Neural cell (in vitro differentiated cells): ENCODE data around the gene MSL2. TPM values are rescaled to one million over a fixed set of nuclear protein-coding genes. Genes with fewer than 3 reads are reported as not detected.
"Not testable (repeated sequence)": the region's sequence is repeated elsewhere in the genome, so short reads cannot be mapped to it uniquely, and the experiment has no call there.

Experiments used
- H2AFZ ChIP-seq: fragments of 200-600, 300-800 bp; sonication (generic), shearing (Covaris generic); 2 replicates; pipeline ENCODE4 v1.6.0; 2014; ENCODE audit warnings: low read depth, mild to moderate bottlenecking, antibody characterized with exemption, low read length, moderate library complexity
- H3F3A ChIP-seq: fragments of 200-600 bp; shearing (Covaris generic); 2 replicates; pipeline ENCODE4 v1.6.1; 2016; ENCODE audit warnings: mild to moderate bottlenecking, moderate library complexity, mixed read lengths, antibody characterized with exemption, low read length; ENCODE audit not compliant: insufficient read depth, poor library complexity, severe bottlenecking
- H3K27ac ChIP-seq: fragments of 200-600, 300-800 bp; sonication (generic), shearing (Covaris generic); 2 replicates; pipeline ENCODE4 v1.5.1; 2014; ENCODE audit warnings: mild to moderate bottlenecking, low read length, moderate library complexity
- H3K27me3 ChIP-seq: fragments of 300-800, 200-600 bp; sonication (generic), shearing (Covaris generic); 2 replicates; pipeline ENCODE4 v1.6.0; 2014; ENCODE audit warnings: mild to moderate bottlenecking, low read depth, low read length, moderate library complexity; ENCODE audit not compliant: insufficient read depth
- H3K36me3 ChIP-seq: fragments of 300-800, 200-600 bp; sonication (generic), shearing (Covaris generic); 2 replicates; pipeline ENCODE4 v1.5.1; 2014; ENCODE audit warnings: mild to moderate bottlenecking, antibody characterized with exemption, low read length, moderate library complexity; ENCODE audit not compliant: insufficient read depth
- H3K4me2 ChIP-seq: fragments of 300-800, 200-600 bp; sonication (generic), shearing (Covaris generic); 2 replicates; pipeline ENCODE4 v1.6.0; 2014; ENCODE audit warnings: mild to moderate bottlenecking, low read length
- H3K4me3 ChIP-seq: fragments of 300-800, 200-600 bp; sonication (generic), shearing (Covaris generic); 2 replicates; pipeline ENCODE4 v1.5.1; 2014; ENCODE audit warnings: mild to moderate bottlenecking, low read length, moderate library complexity
- H3K79me2 ChIP-seq: fragments of 200-600 bp; shearing (Covaris generic); replicated peaks from 2 replicates; pipeline ENCODE4 v1.6.0; 2014; ENCODE audit warnings: mild to moderate bottlenecking, low read length, moderate library complexity; ENCODE audit not compliant: insufficient read depth
- H3K9ac ChIP-seq: fragments of 300-800, 200-600 bp; sonication (generic), shearing (Covaris generic); 2 replicates; pipeline ENCODE4 v1.6.1; 2016; ENCODE audit warnings: mild to moderate bottlenecking, low read length, mixed read lengths
- H3K9me2 ChIP-seq: fragments of 200-600 bp; shearing (Covaris generic); 2 replicates; pipeline ENCODE4 v1.6.1; 2016; ENCODE audit warnings: mild to moderate bottlenecking, low read length, mixed read lengths; ENCODE audit not compliant: insufficient read depth
- H3K9me3 ChIP-seq: fragments of 200-600, 300-800 bp; sonication (generic), shearing (Covaris generic); 2 replicates; pipeline ENCODE4 v1.6.1; 2016; ENCODE audit warnings: mild to moderate bottlenecking, mixed run types, low read length, moderate library complexity, mixed read lengths
- H4K20me1 ChIP-seq: fragments of 200-600 bp; shearing (Covaris generic); 2 replicates; pipeline ENCODE4 v1.6.1; 2016; ENCODE audit warnings: mild to moderate bottlenecking, mixed run types; ENCODE audit not compliant: insufficient read depth
- EP300 ChIP-seq: fragments of 450-650 bp; conservative IDR thresholded peaks from 2 replicates; pipeline ENCODE4 v1.6.1; 2014; ENCODE audit warnings: antibody characterized with exemption, mild to moderate bottlenecking, moderate library complexity; ENCODE audit not compliant: poor library complexity, severe bottlenecking
- EZH2 ChIP-seq: fragments of 200-600, 300-800 bp; shearing (Covaris generic), sonication (generic); IDR thresholded peaks from 2 replicates; pipeline ENCODE4 v1.6.1; 2014; ENCODE audit warnings: antibody characterized with exemption, low read length, borderline replicate concordance, mild to moderate bottlenecking; ENCODE audit not compliant: insufficient read depth, poor library complexity, severe bottlenecking
- MXI1 ChIP-seq: fragments of 450-650 bp; conservative IDR thresholded peaks from 2 replicates; pipeline ENCODE4 v1.6.1; 2014; ENCODE audit warnings: antibody characterized with exemption, mild to moderate bottlenecking; ENCODE audit not compliant: poor library complexity, severe bottlenecking
- POLR2AphosphoS5 ChIP-seq: IDR thresholded peaks from 2 replicates; pipeline ENCODE4 v1.6.1; 2012
- RAD21 ChIP-seq: fragments of 450-650 bp; conservative IDR thresholded peaks from 2 replicates; pipeline ENCODE4 v1.6.1; 2014; ENCODE audit warnings: antibody characterized with exemption, mild to moderate bottlenecking, moderate library complexity
- SMC3 ChIP-seq: fragments of 450-650 bp; conservative IDR thresholded peaks from 2 replicates; pipeline ENCODE4 v1.6.1; 2014; ENCODE audit warnings: antibody characterized with exemption, mild to moderate bottlenecking, moderate library complexity; ENCODE audit not compliant: poor library complexity
- TAF1 ChIP-seq: IDR thresholded peaks from 2 replicates; pipeline ENCODE4 v1.6.1; 2012; ENCODE audit warnings: low read depth
- polyA plus RNA-seq: library from polyadenylated mRNA; depleted of rRNA; stranded (reverse); fragments of >200 nt; gene quantifications from 2 replicates; pipeline ENCODE4 v1.2.3, GENCODE V29; 2014
- TF ChIP-seq, protein P1 (sequence below): IDR thresholded peaks from 2 replicates; pipeline ENCODE4 v1.6.1; 2012; ENCODE audit warnings: borderline replicate concordance
- TF ChIP-seq, protein P2 (sequence below): fragments of 450-650 bp; IDR thresholded peaks from 2 replicates; pipeline ENCODE4 v1.5.1; 2014; ENCODE audit warnings: antibody characterized with exemption, mild to moderate bottlenecking, moderate library complexity; ENCODE audit not compliant: poor library complexity, severe bottlenecking

Gene MSL2
- polyA plus RNA-seq, 1 donor from 2014 or later, result 12.8 TPM

DNA sequence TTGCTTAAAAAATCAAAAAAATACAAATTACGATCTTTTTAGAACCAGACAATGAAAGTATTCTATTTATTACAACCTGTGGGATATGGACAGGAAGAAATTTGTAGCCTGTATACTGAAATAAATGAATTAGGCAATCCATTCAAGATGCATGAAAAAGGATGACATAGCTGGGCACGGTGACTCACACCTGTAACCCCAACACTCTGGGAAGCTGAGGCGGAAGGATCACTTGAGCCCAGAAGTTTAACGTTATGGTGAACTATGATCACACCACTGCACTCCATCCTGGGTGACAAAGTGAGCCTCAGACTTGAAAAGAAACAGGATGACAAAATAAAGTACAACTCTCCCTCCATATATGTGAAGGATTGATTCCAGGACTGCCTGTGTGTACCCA lies 74.1 kb downstream of the MSL2 start:
- H4K20me1 ChIP-seq, result no peaks in the 10 kb centered on the region
- no peak overlapping the region for H3K4me2 ChIP-seq
- H3K9ac ChIP-seq, result no peak overlapping the region
- no peak overlapping the region for H3K4me3 ChIP-seq
- no peaks in the 10 kb centered on the region for H3K27me3 ChIP-seq
- no peak overlapping the region for H3K27ac ChIP-seq
- no peaks in the 10 kb centered on the region for H3F3A ChIP-seq
- TF ChIP-seq MXI1, result no peak
- no peak for TF ChIP-seq EZH2
- TF ChIP-seq TAF1, result no peak
- TF ChIP-seq, protein P1, sequence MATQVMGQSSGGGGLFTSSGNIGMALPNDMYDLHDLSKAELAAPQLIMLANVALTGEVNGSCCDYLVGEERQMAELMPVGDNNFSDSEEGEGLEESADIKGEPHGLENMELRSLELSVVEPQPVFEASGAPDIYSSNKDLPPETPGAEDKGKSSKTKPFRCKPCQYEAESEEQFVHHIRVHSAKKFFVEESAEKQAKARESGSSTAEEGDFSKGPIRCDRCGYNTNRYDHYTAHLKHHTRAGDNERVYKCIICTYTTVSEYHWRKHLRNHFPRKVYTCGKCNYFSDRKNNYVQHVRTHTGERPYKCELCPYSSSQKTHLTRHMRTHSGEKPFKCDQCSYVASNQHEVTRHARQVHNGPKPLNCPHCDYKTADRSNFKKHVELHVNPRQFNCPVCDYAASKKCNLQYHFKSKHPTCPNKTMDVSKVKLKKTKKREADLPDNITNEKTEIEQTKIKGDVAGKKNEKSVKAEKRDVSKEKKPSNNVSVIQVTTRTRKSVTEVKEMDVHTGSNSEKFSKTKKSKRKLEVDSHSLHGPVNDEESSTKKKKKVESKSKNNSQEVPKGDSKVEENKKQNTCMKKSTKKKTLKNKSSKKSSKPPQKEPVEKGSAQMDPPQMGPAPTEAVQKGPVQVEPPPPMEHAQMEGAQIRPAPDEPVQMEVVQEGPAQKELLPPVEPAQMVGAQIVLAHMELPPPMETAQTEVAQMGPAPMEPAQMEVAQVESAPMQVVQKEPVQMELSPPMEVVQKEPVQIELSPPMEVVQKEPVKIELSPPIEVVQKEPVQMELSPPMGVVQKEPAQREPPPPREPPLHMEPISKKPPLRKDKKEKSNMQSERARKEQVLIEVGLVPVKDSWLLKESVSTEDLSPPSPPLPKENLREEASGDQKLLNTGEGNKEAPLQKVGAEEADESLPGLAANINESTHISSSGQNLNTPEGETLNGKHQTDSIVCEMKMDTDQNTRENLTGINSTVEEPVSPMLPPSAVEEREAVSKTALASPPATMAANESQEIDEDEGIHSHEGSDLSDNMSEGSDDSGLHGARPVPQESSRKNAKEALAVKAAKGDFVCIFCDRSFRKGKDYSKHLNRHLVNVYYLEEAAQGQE, result no peak
- TF ChIP-seq, protein P2, sequence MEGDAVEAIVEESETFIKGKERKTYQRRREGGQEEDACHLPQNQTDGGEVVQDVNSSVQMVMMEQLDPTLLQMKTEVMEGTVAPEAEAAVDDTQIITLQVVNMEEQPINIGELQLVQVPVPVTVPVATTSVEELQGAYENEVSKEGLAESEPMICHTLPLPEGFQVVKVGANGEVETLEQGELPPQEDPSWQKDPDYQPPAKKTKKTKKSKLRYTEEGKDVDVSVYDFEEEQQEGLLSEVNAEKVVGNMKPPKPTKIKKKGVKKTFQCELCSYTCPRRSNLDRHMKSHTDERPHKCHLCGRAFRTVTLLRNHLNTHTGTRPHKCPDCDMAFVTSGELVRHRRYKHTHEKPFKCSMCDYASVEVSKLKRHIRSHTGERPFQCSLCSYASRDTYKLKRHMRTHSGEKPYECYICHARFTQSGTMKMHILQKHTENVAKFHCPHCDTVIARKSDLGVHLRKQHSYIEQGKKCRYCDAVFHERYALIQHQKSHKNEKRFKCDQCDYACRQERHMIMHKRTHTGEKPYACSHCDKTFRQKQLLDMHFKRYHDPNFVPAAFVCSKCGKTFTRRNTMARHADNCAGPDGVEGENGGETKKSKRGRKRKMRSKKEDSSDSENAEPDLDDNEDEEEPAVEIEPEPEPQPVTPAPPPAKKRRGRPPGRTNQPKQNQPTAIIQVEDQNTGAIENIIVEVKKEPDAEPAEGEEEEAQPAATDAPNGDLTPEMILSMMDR, result no peak
- no peak for TF ChIP-seq RAD21
- TF ChIP-seq POLR2AphosphoS5, result no peak
- TF ChIP-seq EP300, result no peak
- TF ChIP-seq SMC3, result no peak
- no peak overlapping the region for H2AFZ ChIP-seq
- H3K9me2 ChIP-seq, result no peaks in the 10 kb centered on the region
- H3K79me2 ChIP-seq, result no peaks in the 10 kb centered on the region
- peaks cover 5% of the 10 kb centered on the region for H3K36me3 ChIP-seq
- H3K9me3 ChIP-seq, result no peaks in the 10 kb centered on the region

DNA sequence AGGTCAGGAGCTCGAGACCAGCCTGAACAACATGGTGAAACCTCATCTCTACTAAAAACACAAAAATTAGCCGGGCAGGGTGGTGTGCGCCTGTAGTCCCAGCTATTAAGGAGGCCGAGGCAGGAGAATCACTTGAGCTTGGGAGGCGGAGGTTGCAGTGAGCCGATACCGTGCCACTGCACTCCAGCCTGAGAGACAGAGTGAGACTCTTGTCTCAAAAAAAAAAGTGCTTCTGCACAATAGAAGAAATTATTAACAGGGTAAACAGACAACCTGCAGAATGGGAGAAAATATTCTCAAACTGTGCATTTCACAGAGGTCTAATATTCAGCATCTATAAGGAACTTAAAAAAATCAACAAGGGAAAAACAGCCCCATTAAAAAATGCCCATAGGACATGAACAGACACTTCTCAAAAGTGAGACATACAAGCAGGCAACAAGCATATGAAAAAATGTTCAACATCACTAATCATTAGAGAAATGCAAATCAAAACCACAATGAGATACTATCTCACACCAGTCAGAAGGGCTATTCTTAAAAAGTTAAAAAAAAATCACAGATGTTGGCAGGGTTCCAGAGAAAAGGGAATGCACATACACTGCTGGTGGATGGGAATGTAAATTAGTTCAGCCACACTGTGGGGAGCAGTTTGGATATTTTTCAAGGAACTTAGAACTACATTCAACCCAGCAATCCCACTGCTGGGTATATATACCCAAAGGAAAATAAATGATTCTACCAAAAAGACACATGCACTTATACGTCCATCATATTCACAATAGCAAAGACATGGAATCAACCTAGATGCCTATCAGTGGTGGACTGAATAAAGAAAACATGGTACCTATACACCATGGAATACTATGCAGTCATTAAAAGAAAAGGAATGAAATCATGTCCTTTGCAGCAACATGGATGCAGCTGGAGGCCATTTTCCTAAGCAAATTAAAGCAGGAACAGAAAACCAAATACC lies 75.5 kb downstream of the MSL2 start:
- H4K20me1 ChIP-seq, result no peaks in the 10 kb centered on the region
- no peaks in the 10 kb centered on the region for H3F3A ChIP-seq
- no peaks in the 10 kb centered on the region for H3K9me2 ChIP-seq
- H3K9ac ChIP-seq, result no peak overlapping the region
- no peak overlapping the region for H3K4me3 ChIP-seq
- TF ChIP-seq TAF1 (no peak), MXI1 (no peak), EZH2 (no peak), SMC3 (no peak), POLR2AphosphoS5 (no peak), EP300 (no peak), RAD21 (no peak)
- TF ChIP-seq, protein P2, result no peak
- TF ChIP-seq, protein P1, result no peak
- H2AFZ ChIP-seq, result no peak overlapping the region
- peaks cover 5% of the 10 kb centered on the region for H3K36me3 ChIP-seq
- H3K9me3 ChIP-seq, result no peaks in the 10 kb centered on the region
- no peaks in the 10 kb centered on the region for H3K79me2 ChIP-seq
- no peaks in the 10 kb centered on the region for H3K27me3 ChIP-seq
- H3K4me2 ChIP-seq, result no peak overlapping the region
- H3K27ac ChIP-seq, result no peak overlapping the region

DNA sequence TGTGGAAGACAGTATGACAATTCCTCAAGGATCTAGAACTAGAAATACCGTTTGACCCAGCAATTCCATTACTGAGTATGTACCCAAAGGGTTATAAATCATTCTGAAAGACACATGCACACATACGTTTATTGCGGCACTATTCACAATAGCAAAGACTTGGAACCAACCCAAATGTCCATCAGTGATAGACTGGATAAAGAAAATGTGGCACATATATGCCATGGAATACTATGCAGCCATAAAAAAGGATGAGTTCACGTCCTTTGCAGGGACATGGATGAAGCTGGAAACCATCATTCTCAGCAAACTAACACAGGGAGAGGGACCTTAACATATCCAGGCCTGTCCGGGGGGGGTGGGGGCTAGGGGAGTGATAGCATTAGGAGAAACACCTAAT lies 76.4 kb downstream of the MSL2 start:
- H3K27me3 ChIP-seq, H3K9me3 ChIP-seq, H3K79me2 ChIP-seq, H3K27ac ChIP-seq, H4K20me1 ChIP-seq, H2AFZ ChIP-seq, H3K36me3 ChIP-seq, H3F3A ChIP-seq, H3K9ac ChIP-seq, H3K4me3 ChIP-seq, H3K9me2 ChIP-seq, H3K4me2 ChIP-seq: not testable (repeated sequence)
